HUDEP-2 (cell line): Measurements from ENCODE around the gene TBC1D22B.
"Not testable (repeated sequence)": the region's sequence is repeated elsewhere in the genome, so short reads cannot be mapped to it uniquely, and the experiment has no call there.

Experiments
- DNase-seq, 76 experiments: peaks; one replicate each; lab custom pipeline; 2025; ENCODE audit not compliant: unreplicated experiment in 76 of 76; lab: John Stamatoyannopoulos, UW

The TBC1D22B gene

GRCh38 chr6:37262446-37263026 is 5.0 kb downstream of the TBC1D22B start:
- no peak for DNase-seq

GRCh38 chr6:37265001-37265400 is 7.4 kb downstream of the TBC1D22B start:
- no peak for DNase-seq

- no peak for DNase-seq
These were observed 8.3 kb downstream of the TBC1D22B start for GRCh38 chr6:37265860-37266259.

- no peak for DNase-seq
These were observed 11.5 kb downstream of the TBC1D22B start for GRCh38 chr6:37269105-37269504.

GRCh38 chr6:37272834-37273566 is 15.4 kb downstream of the TBC1D22B start:
- DNase-seq: no peak

GRCh38 chr6:37273690-37274089 is 16.1 kb downstream of the TBC1D22B start:
- no peak for DNase-seq

GRCh38 chr6:37275350-37275749 is 17.8 kb downstream of the TBC1D22B start:
- DNase-seq: no peak

GRCh38 chr6:37277001-37277409 is 19.4 kb downstream of the TBC1D22B start:
- no peak for DNase-seq

GRCh38 chr6:37279366-37280134 is 22.0 kb downstream of the TBC1D22B start:
- DNase-seq: no peak

- no peak for DNase-seq
These were observed 22.8 kb downstream of the TBC1D22B start for GRCh38 chr6:37280162-37280887.

GRCh38 chr6:37282371-37282770 is 24.8 kb downstream of the TBC1D22B start:
- peak in 11 of 76 experiments; percentile 12 to 61 (median 28) for DNase-seq

GRCh38 chr6:37283268-37283667 is 25.7 kb downstream of the TBC1D22B start:
- no peak for DNase-seq

GRCh38 chr6:37283671-37284151 is 26.1 kb downstream of the TBC1D22B start:
- DNase-seq: no peak

GRCh38 chr6:37284781-37285180 is 27.2 kb downstream of the TBC1D22B start:
- DNase-seq: no peak

GRCh38 chr6:37285861-37286311 is 28.3 kb downstream of the TBC1D22B start:
- DNase-seq: no peak

GRCh38 chr6:37287519-37288157 is 30.1 kb downstream of the TBC1D22B start:
- no peak for DNase-seq

GRCh38 chr6:37288247-37288646 is 30.7 kb downstream of the TBC1D22B start:
- DNase-seq: no peak

GRCh38 chr6:37289931-37290330 is 32.4 kb downstream of the TBC1D22B start:
- DNase-seq: no peak

- DNase-seq: no peak
These were observed 35.9 kb downstream of the TBC1D22B start for GRCh38 chr6:37293426-37293825.

- DNase-seq: not testable (repeated sequence)
These were observed 40.1 kb downstream of the TBC1D22B start for GRCh38 chr6:37297637-37298036.
